Fibroblast of lung (primary cell): Measurements from ENCODE around the gene LRCH4. TPM values are rescaled to one million over a fixed set of nuclear protein-coding genes. Genes with fewer than 3 reads are reported as not detected.

ENCODE experiments used
- DNase-seq, 2 donors: peaks; one replicate each; pipeline versions ENCODE4 v3.0.0 to v3.0.0-alpha.2; 2010; ENCODE audit warnings: low read depth in 2 of 2
- H2AFZ ChIP-seq: 2 replicates; pipeline ENCODE4 v1.5.1; 2012; ENCODE audit warnings: low read length, control low read depth, inconsistent platforms
- H3K27ac ChIP-seq: 2 replicates; pipeline ENCODE4 v1.5.1; 2011; ENCODE audit warnings: low read length, control low read depth; ENCODE audit not compliant: insufficient read depth
- H3K27me3 ChIP-seq: 2 replicates; pipeline ENCODE4 v1.5.1; 2011; ENCODE audit warnings: mild to moderate bottlenecking, low read length; ENCODE audit not compliant: control insufficient read depth, insufficient read depth
- H3K36me3 ChIP-seq: 2 replicates; pipeline ENCODE4 v1.5.1; 2011; ENCODE audit warnings: low read length; ENCODE audit not compliant: control insufficient read depth, insufficient read depth
- H3K4me1 ChIP-seq: 2 replicates; pipeline ENCODE4 v1.5.1; 2011; ENCODE audit warnings: low read length; ENCODE audit not compliant: control insufficient read depth, insufficient read depth; ENCODE audit errors: extremely low read depth
- H3K4me2 ChIP-seq: 2 replicates; pipeline ENCODE4 v1.5.1; 2011; ENCODE audit warnings: low read length, control low read depth; ENCODE audit not compliant: insufficient read depth; ENCODE audit errors: extremely low read depth
- H3K4me3 ChIP-seq, 4 experiments: fragments of 200-600 bp in 1 of 4; sonication (generic) in 1 of 4; replicated peaks in 1 of 4; 2 replicates each; pipeline ENCODE4 v1.5.1; 2011 to 2016; ENCODE audit warnings: low read length in 4 of 4, low read depth in 3 of 4, mild to moderate bottlenecking in 3 of 4, control low read depth in 2 of 4, inconsistent platforms in 1 of 4, mixed read lengths in 1 of 4; ENCODE audit not compliant: insufficient read depth in 1 of 4; ENCODE audit errors: control extremely low read depth in 1 of 4
- H3K79me2 ChIP-seq: 2 replicates; pipeline ENCODE4 v1.5.1; 2012; ENCODE audit warnings: mild to moderate bottlenecking, low read length, inconsistent platforms; ENCODE audit not compliant: control insufficient read depth, insufficient read depth
- H3K9ac ChIP-seq: 2 replicates; pipeline ENCODE4 v1.5.1; 2011; ENCODE audit warnings: mild to moderate bottlenecking, low read length, control low read depth; ENCODE audit not compliant: insufficient read depth
- H3K9me3 ChIP-seq: 2 replicates; pipeline ENCODE4 v1.5.1; 2012; ENCODE audit warnings: low read depth, low read length; ENCODE audit not compliant: control insufficient read depth, insufficient read depth
- H4K20me1 ChIP-seq: 2 replicates; pipeline ENCODE4 v1.5.1; 2011; ENCODE audit warnings: low read length; ENCODE audit not compliant: control insufficient read depth, insufficient read depth; ENCODE audit errors: extremely low read depth
- CTCF ChIP-seq, 2 donors: IDR thresholded peaks in 1 of 2; conservative IDR thresholded peaks in 1 of 2; 1 replicate in 1 of 2; 2 replicates in 1 of 2; pipeline ENCODE4 v1.5.1; 2011 to 2012; ENCODE audit warnings: low read length in 2 of 2, control low read depth in 1 of 2, inconsistent platforms in 1 of 2, low read depth in 1 of 2, mild to moderate bottlenecking in 1 of 2
- EZH2 ChIP-seq: IDR thresholded peaks from 2 replicates; pipeline ENCODE4 v1.5.1; 2012; ENCODE audit warnings: low read length, control low read depth, mild to moderate bottlenecking; ENCODE audit errors: missing control alignments
- polyA plus RNA-seq, 2 donors: library from polyadenylated mRNA; depleted of rRNA in 1 of 2; stranded (reverse) in 1 of 2; unstranded in 1 of 2; fragments of >200 nt; gene quantifications; 2 replicates each; pipeline ENCODE4 v1.2.1, GENCODE V29; 2011 to 2012; ENCODE audit warnings: missing spikeins in 1 of 2
- total RNA-seq: library from RNA; depleted of rRNA; stranded (reverse); fragments of >200 nt; gene quantifications from 2 replicates; pipeline ENCODE4 v1.2.1, GENCODE V29; 2014

Gene LRCH4
- total and polyA plus RNA-seq, 2 donors (not counting 1 experiment from before 2014, with no cell fraction given), result 7.3 to 11.6 TPM

GRCh38 chr7:100573691-100574361, 12.1 kb downstream of the LRCH4 start, which contains the start of gene SAP25:
Gene SAP25 (minus strand): TSS chr7:100573900. CDS start chr7:100573742, 158 bp downstream.
- no peak within 1 kb of the TSS for H3K4me2 ChIP-seq
- H4K20me1 ChIP-seq, result no peaks in the 10 kb centered on the region
- H3K9ac ChIP-seq, result no peak within 1 kb of the TSS
- H2AFZ ChIP-seq, result no peak within 1 kb of the TSS
- H3K4me1 ChIP-seq, result no peaks in the 10 kb centered on the region
- DNase-seq, result no peak
- no peaks in the 10 kb centered on the region for H3K27me3 ChIP-seq
- no peak for TF ChIP-seq EZH2
- no peak for TF ChIP-seq CTCF (conservative IDR thresholded peaks at IDR 0.05 in 1 of 2, IDR thresholded peaks at IDR 0.05 in 1 of 2; ENCODE audit: low read depth in 1 of 2, low read length in 2 of 2)
- peaks cover 31% of the 10 kb centered on the region for H3K36me3 ChIP-seq
- H3K79me2 ChIP-seq, result no peaks in the 10 kb centered on the region
- no peaks in the 10 kb centered on the region for H3K9me3 ChIP-seq
- H3K4me3 ChIP-seq, result no peak within 1 kb of the TSS
- no peak within 1 kb of the TSS for H3K27ac ChIP-seq

- H3K9me3 ChIP-seq, result no peaks in the 10 kb centered on the region
- TF ChIP-seq EZH2 (no peak), CTCF (conservative IDR thresholded peaks at IDR 0.05 in 1 of 2, IDR thresholded peaks at IDR 0.05 in 1 of 2; ENCODE audit: low read depth in 1 of 2, low read length in 2 of 2) (no peak)
Observed at GRCh38 chr7:100572949-100573675, 12.8 kb downstream of the LRCH4 start.

DNA sequence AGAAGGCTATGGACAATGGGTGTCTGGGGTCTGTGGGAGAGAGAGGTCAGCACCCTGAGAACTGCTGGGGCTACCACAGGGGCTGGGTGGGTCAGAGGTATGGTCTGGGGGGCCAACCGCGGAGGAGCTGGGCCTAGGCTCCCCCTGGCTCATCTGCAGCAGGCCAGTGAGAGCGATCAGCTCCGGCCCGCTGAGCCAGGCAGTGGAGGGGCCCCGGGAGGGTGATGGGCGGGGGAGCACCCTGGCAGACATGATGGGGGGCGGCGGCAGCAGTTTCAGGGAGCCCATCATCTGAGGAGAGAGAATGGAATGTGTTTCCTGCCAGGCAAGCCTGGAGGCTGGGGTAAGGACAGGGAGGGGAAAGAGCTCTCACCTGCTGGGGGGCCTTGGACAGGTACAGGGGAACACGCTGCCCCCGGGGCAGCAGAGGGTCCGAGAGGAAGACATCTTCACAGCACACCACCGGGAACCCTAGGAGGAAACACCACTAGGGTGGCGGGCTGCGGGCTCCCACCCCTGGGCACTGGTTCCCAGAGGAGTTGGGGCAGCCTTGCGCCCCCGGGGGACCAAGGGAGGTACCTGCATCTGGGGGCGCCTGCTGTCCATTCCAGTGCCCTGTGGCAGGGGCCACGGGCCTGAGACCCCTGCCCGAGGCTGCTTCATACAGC, 13.5 kb downstream of the LRCH4 start:
- TF ChIP-seq EZH2, result no peak
- Histone ChIP-seq H3K79me2 (no peaks in the 10 kb centered on the region), H4K20me1 (no peaks in the 10 kb centered on the region), H2AFZ (no peak overlapping the region), H3K4me1 (no peaks in the 10 kb centered on the region), H3K36me3 (peaks cover 24% of the 10 kb centered on the region), H3K4me3 (no peak overlapping the region), H3K27ac (no peak overlapping the region), H3K4me2 (no peak overlapping the region), H3K9ac (no peak overlapping the region), H3K27me3 (no peaks in the 10 kb centered on the region), H3K9me3 (no peaks in the 10 kb centered on the region)
- no peak for DNase-seq

More at GRCh38 chr7:100572949-100573675, 12.8 kb downstream of the LRCH4 start:
- Histone ChIP-seq H3K4me3 (no peak overlapping the region), H2AFZ (no peak overlapping the region), H4K20me1 (no peaks in the 10 kb centered on the region), H3K79me2 (no peaks in the 10 kb centered on the region), H3K4me2 (no peak overlapping the region), H3K27ac (no peak overlapping the region), H3K36me3 (peaks cover 28% of the 10 kb centered on the region), H3K4me1 (no peaks in the 10 kb centered on the region), H3K27me3 (no peaks in the 10 kb centered on the region), H3K9ac (no peak overlapping the region)
- no peak for DNase-seq
